Measurements from ENCODE around the gene PKNOX2. TPM values are rescaled to one million over a fixed set of nuclear protein-coding genes. Genes with fewer than 3 reads are reported as not detected.

The PKNOX2 gene
- total RNA-seq, 1 donor from 2014 or later, result not detected

GRCh38 chr11:125173027-125173426 lies 8.5 kb downstream of the PKNOX2 start:
- intact Hi-C loops (cut with micrococcal nuclease), result no loop called here
- ATAC-seq (ENCODE audit: low read depth), result no peak
- no peaks in the 10 kb centered on the region for H3K36me3 Mint-ChIP-seq (ENCODE audit: low read depth)
- no peak for TF ChIP-seq CTCF (IDR thresholded peaks at IDR 0.05)
- H3K4me1 Mint-ChIP-seq, result no peaks in the 10 kb centered on the region
- H3K27ac Mint-ChIP-seq, result no peak overlapping the region
- no peak overlapping the region for H3K4me3 Mint-ChIP-seq
- H3K9me3 Mint-ChIP-seq, result no peaks in the 10 kb centered on the region
- H3K27me3 Mint-ChIP-seq, result peaks cover 66% of the 10 kb centered on the region
- CTCF ChIA-PET, result interaction anchor here (1.4 kb wide), 1 partner anchor 14 kb away, joined by 3 read pairs; no protein-coding TSS in a partner anchor
- no peak for DNase-seq
- POLR2A ChIA-PET, result no interaction called here

- no peak for DNase-seq
- intact Hi-C loops (cut with micrococcal nuclease), result no loop called here
- ChIA-PET CTCF (interaction anchor here (1.4 kb wide), 1 partner anchor 14 kb away, joined by 3 read pairs; no protein-coding TSS in a partner anchor), POLR2A (no interaction called here)
- Mint-ChIP-seq H3K27me3 (peaks cover 61% of the 10 kb centered on the region), H3K4me1 (no peaks in the 10 kb centered on the region), H3K4me3 (no peak overlapping the region), H3K9me3 (no peaks in the 10 kb centered on the region), H3K36me3 (ENCODE audit: low read depth) (no peaks in the 10 kb centered on the region), H3K27ac (no peak overlapping the region)
- no peak for ATAC-seq (ENCODE audit: low read depth)
- no peak for TF ChIP-seq CTCF (IDR thresholded peaks at IDR 0.05)
These were observed 9.0 kb downstream of the PKNOX2 start for GRCh38 chr11:125173556-125173955.

GRCh38 chr11:125174057-125174456 lies 9.5 kb downstream of the PKNOX2 start:
- TF ChIP-seq CTCF (IDR thresholded peaks at IDR 0.05), result no peak
- Mint-ChIP-seq H3K27ac (no peak overlapping the region), H3K4me1 (no peaks in the 10 kb centered on the region), H3K9me3 (no peaks in the 10 kb centered on the region), H3K27me3 (peaks cover 58% of the 10 kb centered on the region), H3K4me3 (no peak overlapping the region), H3K36me3 (ENCODE audit: low read depth) (no peaks in the 10 kb centered on the region)
- ATAC-seq (ENCODE audit: low read depth) (no peak), DNase-seq (no peak)
- CTCF ChIA-PET, result interaction anchor here (1.4 kb wide), 1 partner anchor 13 kb away, joined by 3 read pairs; no protein-coding TSS in a partner anchor
- POLR2A ChIA-PET, result no interaction called here
- intact Hi-C loops (cut with micrococcal nuclease), result no loop called here

GRCh38 chr11:125174686-125175085 lies 10.1 kb downstream of the PKNOX2 start:
- no peak for TF ChIP-seq CTCF (IDR thresholded peaks at IDR 0.05)
- no peak overlapping the region for H3K27ac Mint-ChIP-seq
- H3K27me3 Mint-ChIP-seq, result peaks cover 56% of the 10 kb centered on the region
- no peak for ATAC-seq (ENCODE audit: low read depth)
- no peak for DNase-seq
- ChIA-PET CTCF (no interaction called here), POLR2A (no interaction called here)
- no peaks in the 10 kb centered on the region for H3K36me3 Mint-ChIP-seq (ENCODE audit: low read depth)
- H3K9me3 Mint-ChIP-seq, result no peaks in the 10 kb centered on the region
- no peaks in the 10 kb centered on the region for H3K4me1 Mint-ChIP-seq
- intact Hi-C loops (cut with micrococcal nuclease), result no loop called here
- no peak overlapping the region for H3K4me3 Mint-ChIP-seq

- intact Hi-C loops (cut with micrococcal nuclease), result no loop called here
- no peak for DNase-seq
- no peak overlapping the region for H3K27ac Mint-ChIP-seq
- H3K27me3 Mint-ChIP-seq, result peaks cover 57% of the 10 kb centered on the region
- no peaks in the 10 kb centered on the region for H3K36me3 Mint-ChIP-seq (ENCODE audit: low read depth)
- H3K9me3 Mint-ChIP-seq, result no peaks in the 10 kb centered on the region
- no peak for TF ChIP-seq CTCF (IDR thresholded peaks at IDR 0.05)
- ChIA-PET POLR2A (no interaction called here), CTCF (no interaction called here)
- no peaks in the 10 kb centered on the region for H3K4me1 Mint-ChIP-seq
- no peak overlapping the region for H3K4me3 Mint-ChIP-seq
- no peak for ATAC-seq (ENCODE audit: low read depth)
These were observed 10.6 kb downstream of the PKNOX2 start for GRCh38 chr11:125175166-125175565.
